ENCODE results near the gene OR1K1.

The OR1K1 gene

DNA sequence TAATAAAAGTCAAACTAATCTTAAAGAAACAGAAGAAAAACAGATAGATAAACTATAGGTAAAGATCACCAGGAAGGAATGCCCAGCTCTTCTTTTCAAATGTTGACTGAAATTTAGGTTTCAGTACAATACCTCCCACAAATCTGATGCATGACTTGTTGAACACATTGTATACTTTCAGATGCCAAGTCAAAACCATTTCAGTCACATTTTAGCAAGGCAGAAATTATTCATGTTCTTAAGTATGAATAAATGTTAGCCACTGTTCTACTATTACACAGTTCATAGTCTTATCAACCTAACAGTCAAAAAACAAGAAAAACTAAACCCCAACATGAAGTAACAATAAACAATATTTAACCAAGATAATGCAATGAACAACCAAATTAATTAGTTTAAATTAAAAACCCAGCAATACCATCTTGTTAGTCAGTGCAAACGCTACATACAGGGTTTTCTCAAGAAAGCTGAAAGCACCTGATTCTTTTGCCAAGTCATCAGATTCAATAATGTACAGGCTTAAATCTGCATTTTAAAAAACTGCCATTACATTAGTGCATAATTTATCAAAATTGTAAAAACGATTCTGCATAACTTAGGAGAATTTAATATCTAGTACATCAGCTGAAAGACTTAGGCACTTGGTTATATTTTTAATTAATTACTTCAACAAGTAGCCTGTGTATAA lies 48.5 kb downstream of the OR1K1 start:
- peaks cover 32% of the 10 kb centered on the region for H3K36me3 ChIP-seq (ENCODE audit: control insufficient read depth, insufficient read depth, low read length)
- no peak overlapping the region for H3K27ac ChIP-seq (ENCODE audit: insufficient read depth, low read depth, low read length, poor library complexity, severe bottlenecking)
- H3K27me3 ChIP-seq (ENCODE audit: control insufficient read depth, insufficient read depth, low read length, poor library complexity, severe bottlenecking) = no peaks in the 10 kb centered on the region
- no peaks in the 10 kb centered on the region for H3K4me1 ChIP-seq (ENCODE audit: control insufficient read depth, insufficient read depth, low read length)
- no peaks in the 10 kb centered on the region for H3K9me3 ChIP-seq (ENCODE audit: control insufficient read depth, low read length)
- WGBS, 2 experiments = 96 to 100% methylated on average over 1 of the region's 2 CpGs
- H3K4me3 ChIP-seq (ENCODE audit: insufficient read depth, low read depth, low read length) = no peak overlapping the region

Measured in ectodermal cell (in vitro differentiated cells).